Osteoblast (primary cell): ENCODE results near the gene NTRK2. TPM values are rescaled to one million over a fixed set of nuclear protein-coding genes. Genes with fewer than 3 reads are reported as not detected.

Experiments
- DNase-seq: peaks from one replicate; pipeline ENCODE4 v3.0.0; 2011; ENCODE audit warnings: low spot score, mixed read lengths; ENCODE audit not compliant: insufficient read length; ENCODE audit errors: missing footprints
- H2AFZ ChIP-seq: 2 replicates; pipeline ENCODE4 v1.6.0; 2011; ENCODE audit warnings: mild to moderate bottlenecking, low read length
- H3K27ac ChIP-seq: 2 replicates; pipeline ENCODE4 v1.5.1; 2011; ENCODE audit warnings: mild to moderate bottlenecking, low read depth, low read length, moderate library complexity
- H3K27me3 ChIP-seq: 2 replicates; pipeline ENCODE4 v1.6.0; 2012; ENCODE audit warnings: mild to moderate bottlenecking, control low read depth, inconsistent platforms, low read length, moderate library complexity; ENCODE audit not compliant: insufficient read depth
- H3K36me3 ChIP-seq: 2 replicates; pipeline ENCODE4 v1.5.1; 2011; ENCODE audit warnings: mild to moderate bottlenecking, low read length, control low read depth, moderate library complexity; ENCODE audit not compliant: insufficient read depth
- H3K4me1 ChIP-seq: 2 replicates; pipeline ENCODE4 v1.5.1; 2011; ENCODE audit warnings: mild to moderate bottlenecking, low read length, control low read depth, moderate library complexity; ENCODE audit not compliant: insufficient read depth
- H3K4me2 ChIP-seq: 2 replicates; pipeline ENCODE4 v1.6.0; 2011; ENCODE audit warnings: mild to moderate bottlenecking, low read length; ENCODE audit not compliant: insufficient read depth
- H3K4me3 ChIP-seq: fragments of 200-600 bp; sonication (generic); 3 replicates; pipeline ENCODE4 v1.5.1; 2012; ENCODE audit warnings: mild to moderate bottlenecking, low read length, inconsistent platforms; ENCODE audit not compliant: insufficient read depth
- H3K79me2 ChIP-seq: 2 replicates; pipeline ENCODE4 v1.6.0; 2012; ENCODE audit warnings: mild to moderate bottlenecking, low read length, control low read depth, inconsistent platforms; ENCODE audit not compliant: insufficient read depth
- H3K9me3 ChIP-seq: 2 replicates; pipeline ENCODE4 v1.5.1; 2011; ENCODE audit warnings: low read depth, low read length, control low read depth
- H4K20me1 ChIP-seq: 2 replicates; pipeline ENCODE4 v1.6.0; 2012; ENCODE audit warnings: mild to moderate bottlenecking, low read length, control low read depth; ENCODE audit not compliant: insufficient read depth
- total RNA-seq: library from RNA; depleted of rRNA; stranded (reverse); fragments of >200 nt; gene quantifications from 2 replicates; pipeline ENCODE4 v1.2.3, GENCODE V29; 2012
- TF ChIP-seq, protein P1 (sequence below): IDR thresholded peaks from 2 replicates; pipeline ENCODE4 v1.5.1; 2011; ENCODE audit warnings: mild to moderate bottlenecking, low read depth, low read length, moderate library complexity; ENCODE audit errors: extremely low read depth

The NTRK2 gene
- total RNA-seq, 1 donor: 3.3 TPM

DNA sequence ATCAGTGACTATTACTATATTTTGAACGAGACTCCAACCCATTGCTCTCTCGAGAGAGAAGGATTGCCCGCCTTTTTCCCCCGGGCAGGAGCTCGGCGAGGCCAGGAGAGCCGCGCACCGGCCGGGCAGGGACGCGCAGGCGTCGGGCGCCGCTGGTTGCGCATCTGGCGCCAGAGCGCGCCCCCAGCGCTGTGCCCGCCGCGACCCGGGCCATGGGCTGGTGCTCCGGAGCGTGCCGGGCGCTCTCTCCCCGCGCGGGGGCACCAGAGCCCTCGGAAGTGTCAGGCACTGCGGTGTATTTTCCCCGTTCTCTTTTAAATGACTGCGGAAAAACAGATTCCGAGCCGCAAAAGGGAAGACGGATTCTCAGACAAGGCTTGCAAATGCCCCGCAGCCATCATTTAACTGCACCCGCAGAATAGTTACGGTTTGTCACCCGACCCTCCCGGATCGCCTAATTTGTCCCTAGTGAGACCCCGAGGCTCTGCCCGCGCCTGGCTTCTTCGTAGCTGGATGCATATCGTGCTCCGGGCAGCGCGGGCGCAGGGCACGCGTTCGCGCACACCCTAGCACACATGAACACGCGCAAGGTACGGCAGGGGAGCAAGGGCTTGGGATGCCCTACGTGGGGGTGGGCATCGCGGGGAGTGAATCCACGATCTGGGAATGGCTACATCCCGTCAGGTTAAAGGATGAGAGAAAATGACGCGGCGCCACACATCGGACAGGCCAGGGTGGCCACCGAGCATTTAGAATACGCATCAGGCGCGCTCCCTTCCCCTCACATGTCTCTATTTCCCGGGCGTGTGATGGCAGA is 1.1 kb upstream of the NTRK2 start:
- peak; percentile 94 for DNase-seq
- TF ChIP-seq, protein P1, sequence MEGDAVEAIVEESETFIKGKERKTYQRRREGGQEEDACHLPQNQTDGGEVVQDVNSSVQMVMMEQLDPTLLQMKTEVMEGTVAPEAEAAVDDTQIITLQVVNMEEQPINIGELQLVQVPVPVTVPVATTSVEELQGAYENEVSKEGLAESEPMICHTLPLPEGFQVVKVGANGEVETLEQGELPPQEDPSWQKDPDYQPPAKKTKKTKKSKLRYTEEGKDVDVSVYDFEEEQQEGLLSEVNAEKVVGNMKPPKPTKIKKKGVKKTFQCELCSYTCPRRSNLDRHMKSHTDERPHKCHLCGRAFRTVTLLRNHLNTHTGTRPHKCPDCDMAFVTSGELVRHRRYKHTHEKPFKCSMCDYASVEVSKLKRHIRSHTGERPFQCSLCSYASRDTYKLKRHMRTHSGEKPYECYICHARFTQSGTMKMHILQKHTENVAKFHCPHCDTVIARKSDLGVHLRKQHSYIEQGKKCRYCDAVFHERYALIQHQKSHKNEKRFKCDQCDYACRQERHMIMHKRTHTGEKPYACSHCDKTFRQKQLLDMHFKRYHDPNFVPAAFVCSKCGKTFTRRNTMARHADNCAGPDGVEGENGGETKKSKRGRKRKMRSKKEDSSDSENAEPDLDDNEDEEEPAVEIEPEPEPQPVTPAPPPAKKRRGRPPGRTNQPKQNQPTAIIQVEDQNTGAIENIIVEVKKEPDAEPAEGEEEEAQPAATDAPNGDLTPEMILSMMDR: peak; percentile 21
- no peaks in the 10 kb centered on the region for H4K20me1 ChIP-seq
- H3K27ac ChIP-seq: no peak overlapping the region
- peak overlapping the region; percentile 74 for H3K4me2 ChIP-seq
- no peaks in the 10 kb centered on the region for H3K36me3 ChIP-seq
- peak overlapping the region; percentile 70 for H2AFZ ChIP-seq
- no peaks in the 10 kb centered on the region for H3K79me2 ChIP-seq
- peak overlapping the region; percentile 63 for H3K4me3 ChIP-seq
- no peaks in the 10 kb centered on the region for H3K9me3 ChIP-seq
- H3K4me1 ChIP-seq: no peaks in the 10 kb centered on the region
- peaks cover 30% of the 10 kb centered on the region for H3K27me3 ChIP-seq

DNA sequence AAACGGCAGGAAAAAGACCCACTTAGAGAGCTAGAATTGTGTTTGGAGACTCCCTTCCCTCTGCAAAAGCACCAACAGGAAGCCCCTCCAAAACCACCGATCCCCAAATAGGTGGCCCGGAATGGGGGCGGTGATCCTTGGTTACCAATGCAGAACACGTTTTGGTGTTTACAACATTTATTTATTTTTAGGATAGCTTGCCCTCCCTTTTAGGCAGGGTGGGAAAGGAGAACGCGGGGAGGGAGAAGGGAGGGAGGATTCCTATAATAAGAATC is 579 bp upstream of the NTRK2 start:
- DNase-seq: peak; percentile 90
- Histone ChIP-seq H2AFZ (no peak overlapping the region), H3K27ac (no peak overlapping the region), H3K4me2 (peak overlapping the region; percentile 74), H3K4me3 (peak overlapping the region; percentile 63), H3K27me3 (peaks cover 30% of the 10 kb centered on the region), H4K20me1 (no peaks in the 10 kb centered on the region), H3K36me3 (no peaks in the 10 kb centered on the region), H3K9me3 (no peaks in the 10 kb centered on the region), H3K4me1 (no peaks in the 10 kb centered on the region), H3K79me2 (no peaks in the 10 kb centered on the region)
- TF ChIP-seq, protein P1: no peak

DNA sequence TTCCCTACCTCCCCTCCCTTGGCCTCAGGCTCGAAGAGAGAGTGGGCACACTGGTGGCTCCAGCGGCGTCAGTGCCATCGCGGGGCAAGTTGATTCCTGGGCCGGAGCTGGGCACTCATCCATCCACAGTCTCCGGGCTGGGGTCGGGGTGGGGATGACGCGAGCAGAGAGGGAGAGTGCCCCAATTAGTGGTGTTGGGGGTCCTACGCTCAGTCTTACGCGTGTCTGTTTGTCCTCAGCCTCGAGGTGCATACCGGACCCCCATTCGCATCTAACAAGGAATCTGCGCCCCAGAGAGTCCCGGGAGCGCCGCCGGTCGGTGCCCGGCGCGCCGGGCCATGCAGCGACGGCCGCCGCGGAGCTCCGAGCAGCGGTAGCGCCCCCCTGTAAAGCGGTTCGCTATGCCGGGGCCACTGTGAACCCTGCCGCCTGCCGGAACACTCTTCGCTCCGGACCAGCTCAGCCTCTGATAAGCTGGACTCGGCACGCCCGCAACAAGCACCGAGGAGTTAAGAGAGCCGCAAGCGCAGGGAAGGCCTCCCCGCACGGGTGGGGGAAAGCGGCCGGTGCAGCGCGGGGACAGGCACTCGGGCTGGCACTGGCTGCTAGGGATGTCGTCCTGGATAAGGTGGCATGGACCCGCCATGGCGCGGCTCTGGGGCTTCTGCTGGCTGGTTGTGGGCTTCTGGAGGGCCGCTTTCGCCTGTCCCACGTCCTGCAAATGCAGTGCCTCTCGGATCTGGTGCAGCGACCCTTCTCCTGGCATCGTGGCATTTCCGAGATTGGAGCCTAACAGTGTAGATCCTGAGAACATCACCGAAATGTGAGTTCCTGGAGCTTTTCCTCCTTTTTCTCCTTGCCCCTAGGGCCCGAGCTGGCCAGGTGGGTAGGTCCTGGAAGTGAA is 861 bp downstream of the NTRK2 start:
- no peaks in the 10 kb centered on the region for H3K36me3 ChIP-seq
- no peaks in the 10 kb centered on the region for H3K9me3 ChIP-seq
- H3K27me3 ChIP-seq: peaks cover 30% of the 10 kb centered on the region
- no peak overlapping the region for H2AFZ ChIP-seq
- no peak overlapping the region for H3K4me2 ChIP-seq
- DNase-seq: peak; percentile 66
- no peak overlapping the region for H3K27ac ChIP-seq
- H3K4me3 ChIP-seq: no peak overlapping the region
- no peaks in the 10 kb centered on the region for H3K79me2 ChIP-seq
- TF ChIP-seq, protein P1: no peak
- no peaks in the 10 kb centered on the region for H4K20me1 ChIP-seq
- no peaks in the 10 kb centered on the region for H3K4me1 ChIP-seq
